Neural cell (in vitro differentiated cells): ENCODE measurements around the gene SLC66A2. TPM values are rescaled to one million over a fixed set of nuclear protein-coding genes. Genes with fewer than 3 reads are reported as not detected.

Experiments used
- H2AFZ ChIP-seq: fragments of 200-600, 300-800 bp; sonication (generic), shearing (Covaris generic); 2 replicates; pipeline ENCODE4 v1.6.0; 2014; ENCODE audit warnings: low read depth, mild to moderate bottlenecking, antibody characterized with exemption, low read length, moderate library complexity
- H3F3A ChIP-seq: fragments of 200-600 bp; shearing (Covaris generic); 2 replicates; pipeline ENCODE4 v1.6.1; 2016; ENCODE audit warnings: mild to moderate bottlenecking, moderate library complexity, mixed read lengths, antibody characterized with exemption, low read length; ENCODE audit not compliant: insufficient read depth, poor library complexity, severe bottlenecking
- H3K27ac ChIP-seq: fragments of 200-600, 300-800 bp; sonication (generic), shearing (Covaris generic); 2 replicates; pipeline ENCODE4 v1.5.1; 2014; ENCODE audit warnings: mild to moderate bottlenecking, low read length, moderate library complexity
- H3K27me3 ChIP-seq: fragments of 300-800, 200-600 bp; sonication (generic), shearing (Covaris generic); 2 replicates; pipeline ENCODE4 v1.6.0; 2014; ENCODE audit warnings: mild to moderate bottlenecking, low read depth, low read length, moderate library complexity; ENCODE audit not compliant: insufficient read depth
- H3K36me3 ChIP-seq: fragments of 300-800, 200-600 bp; sonication (generic), shearing (Covaris generic); 2 replicates; pipeline ENCODE4 v1.5.1; 2014; ENCODE audit warnings: mild to moderate bottlenecking, antibody characterized with exemption, low read length, moderate library complexity; ENCODE audit not compliant: insufficient read depth
- H3K4me2 ChIP-seq: fragments of 300-800, 200-600 bp; sonication (generic), shearing (Covaris generic); 2 replicates; pipeline ENCODE4 v1.6.0; 2014; ENCODE audit warnings: mild to moderate bottlenecking, low read length
- H3K4me3 ChIP-seq: fragments of 300-800, 200-600 bp; sonication (generic), shearing (Covaris generic); 2 replicates; pipeline ENCODE4 v1.5.1; 2014; ENCODE audit warnings: mild to moderate bottlenecking, low read length, moderate library complexity
- H3K79me2 ChIP-seq: fragments of 200-600 bp; shearing (Covaris generic); replicated peaks from 2 replicates; pipeline ENCODE4 v1.6.0; 2014; ENCODE audit warnings: mild to moderate bottlenecking, low read length, moderate library complexity; ENCODE audit not compliant: insufficient read depth
- H3K9ac ChIP-seq: fragments of 300-800, 200-600 bp; sonication (generic), shearing (Covaris generic); 2 replicates; pipeline ENCODE4 v1.6.1; 2016; ENCODE audit warnings: mild to moderate bottlenecking, low read length, mixed read lengths
- H3K9me2 ChIP-seq: fragments of 200-600 bp; shearing (Covaris generic); 2 replicates; pipeline ENCODE4 v1.6.1; 2016; ENCODE audit warnings: mild to moderate bottlenecking, low read length, mixed read lengths; ENCODE audit not compliant: insufficient read depth
- H3K9me3 ChIP-seq: fragments of 200-600, 300-800 bp; sonication (generic), shearing (Covaris generic); 2 replicates; pipeline ENCODE4 v1.6.1; 2016; ENCODE audit warnings: mild to moderate bottlenecking, mixed run types, low read length, moderate library complexity, mixed read lengths
- H4K20me1 ChIP-seq: fragments of 200-600 bp; shearing (Covaris generic); 2 replicates; pipeline ENCODE4 v1.6.1; 2016; ENCODE audit warnings: mild to moderate bottlenecking, mixed run types; ENCODE audit not compliant: insufficient read depth
- CTCF ChIP-seq: fragments of 450-650 bp; IDR thresholded peaks from 2 replicates; pipeline ENCODE4 v1.5.1; 2014; ENCODE audit warnings: antibody characterized with exemption, mild to moderate bottlenecking, moderate library complexity; ENCODE audit not compliant: poor library complexity, severe bottlenecking
- EP300 ChIP-seq: fragments of 450-650 bp; conservative IDR thresholded peaks from 2 replicates; pipeline ENCODE4 v1.6.1; 2014; ENCODE audit warnings: antibody characterized with exemption, mild to moderate bottlenecking, moderate library complexity; ENCODE audit not compliant: poor library complexity, severe bottlenecking
- EZH2 ChIP-seq: fragments of 200-600, 300-800 bp; shearing (Covaris generic), sonication (generic); IDR thresholded peaks from 2 replicates; pipeline ENCODE4 v1.6.1; 2014; ENCODE audit warnings: antibody characterized with exemption, low read length, borderline replicate concordance, mild to moderate bottlenecking; ENCODE audit not compliant: insufficient read depth, poor library complexity, severe bottlenecking
- MXI1 ChIP-seq: fragments of 450-650 bp; conservative IDR thresholded peaks from 2 replicates; pipeline ENCODE4 v1.6.1; 2014; ENCODE audit warnings: antibody characterized with exemption, mild to moderate bottlenecking; ENCODE audit not compliant: poor library complexity, severe bottlenecking
- POLR2AphosphoS5 ChIP-seq: IDR thresholded peaks from 2 replicates; pipeline ENCODE4 v1.6.1; 2012
- RAD21 ChIP-seq: fragments of 450-650 bp; conservative IDR thresholded peaks from 2 replicates; pipeline ENCODE4 v1.6.1; 2014; ENCODE audit warnings: antibody characterized with exemption, mild to moderate bottlenecking, moderate library complexity
- SMC3 ChIP-seq: fragments of 450-650 bp; conservative IDR thresholded peaks from 2 replicates; pipeline ENCODE4 v1.6.1; 2014; ENCODE audit warnings: antibody characterized with exemption, mild to moderate bottlenecking, moderate library complexity; ENCODE audit not compliant: poor library complexity
- TAF1 ChIP-seq: IDR thresholded peaks from 2 replicates; pipeline ENCODE4 v1.6.1; 2012; ENCODE audit warnings: low read depth
- polyA plus RNA-seq: library from polyadenylated mRNA; depleted of rRNA; stranded (reverse); fragments of >200 nt; gene quantifications from 2 replicates; pipeline ENCODE4 v1.2.3, GENCODE V29; 2014
- TF ChIP-seq, protein P1 (sequence below): IDR thresholded peaks from 2 replicates; pipeline ENCODE4 v1.6.1; 2012; ENCODE audit warnings: borderline replicate concordance

Gene SLC66A2
- polyA plus RNA-seq, 1 donor from 2014 or later: 66.7 TPM

DNA sequence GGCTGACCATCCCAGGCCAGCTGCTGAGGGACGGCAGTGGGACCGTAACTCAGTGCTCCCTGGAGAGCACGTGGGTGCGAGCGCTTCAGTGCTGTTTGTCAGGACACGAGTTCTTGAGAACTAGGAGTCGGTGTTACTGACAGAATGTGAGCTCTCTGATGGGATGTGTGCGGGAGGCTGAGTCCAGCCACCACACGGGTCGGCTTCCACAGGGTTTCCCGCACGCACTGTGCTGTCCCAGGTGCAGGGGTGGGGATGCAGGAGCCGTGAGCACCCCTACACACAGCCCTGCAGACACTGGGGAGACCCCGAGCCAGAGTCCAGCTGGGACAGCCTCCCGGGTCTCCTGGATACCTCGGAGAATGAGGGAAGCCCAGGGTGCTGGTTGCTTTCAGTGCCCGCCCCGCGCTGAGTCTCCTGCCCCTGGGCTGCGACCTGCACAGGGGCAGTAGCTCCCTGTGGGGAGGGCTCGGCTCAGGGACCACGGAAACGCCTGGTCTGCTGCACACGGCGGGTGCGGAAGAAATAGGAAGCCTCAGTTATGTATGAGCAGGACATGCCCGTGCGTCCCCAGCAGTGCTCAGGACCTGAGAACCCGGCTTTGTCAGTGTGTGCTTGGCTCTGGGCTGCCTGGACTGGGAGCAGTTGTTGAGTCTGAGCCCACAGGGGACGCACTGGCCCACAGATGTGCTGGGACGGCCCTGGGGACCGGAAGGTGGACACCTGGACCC, 82.5 kb downstream of the SLC66A2 start:
- H3K9ac ChIP-seq: no peak overlapping the region
- no peak overlapping the region for H3K4me2 ChIP-seq
- no peaks in the 10 kb centered on the region for H3K79me2 ChIP-seq
- H3K36me3 ChIP-seq: no peaks in the 10 kb centered on the region
- H3F3A ChIP-seq: no peaks in the 10 kb centered on the region
- H3K4me3 ChIP-seq: no peak overlapping the region
- no peak overlapping the region for H2AFZ ChIP-seq
- H3K9me2 ChIP-seq: no peaks in the 10 kb centered on the region
- no peak overlapping the region for H3K27ac ChIP-seq
- no peaks in the 10 kb centered on the region for H3K9me3 ChIP-seq
- H3K27me3 ChIP-seq: no peaks in the 10 kb centered on the region
- no peaks in the 10 kb centered on the region for H4K20me1 ChIP-seq
- TF ChIP-seq EP300: no peak
- TF ChIP-seq, protein P1, sequence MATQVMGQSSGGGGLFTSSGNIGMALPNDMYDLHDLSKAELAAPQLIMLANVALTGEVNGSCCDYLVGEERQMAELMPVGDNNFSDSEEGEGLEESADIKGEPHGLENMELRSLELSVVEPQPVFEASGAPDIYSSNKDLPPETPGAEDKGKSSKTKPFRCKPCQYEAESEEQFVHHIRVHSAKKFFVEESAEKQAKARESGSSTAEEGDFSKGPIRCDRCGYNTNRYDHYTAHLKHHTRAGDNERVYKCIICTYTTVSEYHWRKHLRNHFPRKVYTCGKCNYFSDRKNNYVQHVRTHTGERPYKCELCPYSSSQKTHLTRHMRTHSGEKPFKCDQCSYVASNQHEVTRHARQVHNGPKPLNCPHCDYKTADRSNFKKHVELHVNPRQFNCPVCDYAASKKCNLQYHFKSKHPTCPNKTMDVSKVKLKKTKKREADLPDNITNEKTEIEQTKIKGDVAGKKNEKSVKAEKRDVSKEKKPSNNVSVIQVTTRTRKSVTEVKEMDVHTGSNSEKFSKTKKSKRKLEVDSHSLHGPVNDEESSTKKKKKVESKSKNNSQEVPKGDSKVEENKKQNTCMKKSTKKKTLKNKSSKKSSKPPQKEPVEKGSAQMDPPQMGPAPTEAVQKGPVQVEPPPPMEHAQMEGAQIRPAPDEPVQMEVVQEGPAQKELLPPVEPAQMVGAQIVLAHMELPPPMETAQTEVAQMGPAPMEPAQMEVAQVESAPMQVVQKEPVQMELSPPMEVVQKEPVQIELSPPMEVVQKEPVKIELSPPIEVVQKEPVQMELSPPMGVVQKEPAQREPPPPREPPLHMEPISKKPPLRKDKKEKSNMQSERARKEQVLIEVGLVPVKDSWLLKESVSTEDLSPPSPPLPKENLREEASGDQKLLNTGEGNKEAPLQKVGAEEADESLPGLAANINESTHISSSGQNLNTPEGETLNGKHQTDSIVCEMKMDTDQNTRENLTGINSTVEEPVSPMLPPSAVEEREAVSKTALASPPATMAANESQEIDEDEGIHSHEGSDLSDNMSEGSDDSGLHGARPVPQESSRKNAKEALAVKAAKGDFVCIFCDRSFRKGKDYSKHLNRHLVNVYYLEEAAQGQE: no peak
- no peak for TF ChIP-seq EZH2
- no peak for TF ChIP-seq CTCF
- TF ChIP-seq SMC3: no peak
- TF ChIP-seq MXI1: no peak
- no peak for TF ChIP-seq TAF1
- TF ChIP-seq RAD21: no peak
- TF ChIP-seq POLR2AphosphoS5: no peak

GRCh38 chr18:79868168-79868784, 83.2 kb downstream of the SLC66A2 start:
- Histone ChIP-seq H3K4me2 (no peak overlapping the region), H3K36me3 (no peaks in the 10 kb centered on the region), H3F3A (no peaks in the 10 kb centered on the region), H3K9me3 (no peaks in the 10 kb centered on the region), H3K4me3 (no peak overlapping the region), H3K27me3 (no peaks in the 10 kb centered on the region), H3K27ac (no peak overlapping the region), H4K20me1 (no peaks in the 10 kb centered on the region), H3K79me2 (no peaks in the 10 kb centered on the region), H3K9ac (no peak overlapping the region), H2AFZ (no peak overlapping the region), H3K9me2 (no peaks in the 10 kb centered on the region)
- TF ChIP-seq TAF1 (no peak), CTCF (no peak), MXI1 (no peak), EP300 (no peak), RAD21 (no peak), POLR2AphosphoS5 (no peak), EZH2 (no peak), SMC3 (no peak)
- TF ChIP-seq, protein P1: no peak
